ENCODE measurements around the gene NIPAL3.
"Not testable (repeated sequence)": the region's sequence is repeated elsewhere in the genome, so short reads cannot be mapped to it uniquely, and the experiment has no call there.

GRCh38 chr1:24520282-24520681, 104.7 kb downstream of the NIPAL3 start:
- TF ChIP-seq, protein P1, sequence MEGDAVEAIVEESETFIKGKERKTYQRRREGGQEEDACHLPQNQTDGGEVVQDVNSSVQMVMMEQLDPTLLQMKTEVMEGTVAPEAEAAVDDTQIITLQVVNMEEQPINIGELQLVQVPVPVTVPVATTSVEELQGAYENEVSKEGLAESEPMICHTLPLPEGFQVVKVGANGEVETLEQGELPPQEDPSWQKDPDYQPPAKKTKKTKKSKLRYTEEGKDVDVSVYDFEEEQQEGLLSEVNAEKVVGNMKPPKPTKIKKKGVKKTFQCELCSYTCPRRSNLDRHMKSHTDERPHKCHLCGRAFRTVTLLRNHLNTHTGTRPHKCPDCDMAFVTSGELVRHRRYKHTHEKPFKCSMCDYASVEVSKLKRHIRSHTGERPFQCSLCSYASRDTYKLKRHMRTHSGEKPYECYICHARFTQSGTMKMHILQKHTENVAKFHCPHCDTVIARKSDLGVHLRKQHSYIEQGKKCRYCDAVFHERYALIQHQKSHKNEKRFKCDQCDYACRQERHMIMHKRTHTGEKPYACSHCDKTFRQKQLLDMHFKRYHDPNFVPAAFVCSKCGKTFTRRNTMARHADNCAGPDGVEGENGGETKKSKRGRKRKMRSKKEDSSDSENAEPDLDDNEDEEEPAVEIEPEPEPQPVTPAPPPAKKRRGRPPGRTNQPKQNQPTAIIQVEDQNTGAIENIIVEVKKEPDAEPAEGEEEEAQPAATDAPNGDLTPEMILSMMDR (IDR thresholded peaks at IDR 0.05), result not testable (repeated sequence)
- not testable (repeated sequence) for TF ChIP-seq POLR2A (IDR thresholded peaks at IDR 0.05)
